Left ventricle myocardium inferior (tissue), 1 donor: ENCODE results near the gene UGT1A7. TPM values are rescaled to one million over a fixed set of nuclear protein-coding genes. Genes with fewer than 3 reads are reported as not detected.
"Not testable (repeated sequence)": the region's sequence is repeated elsewhere in the genome, so short reads cannot be mapped to it uniquely, and the experiment has no call there.

ENCODE experiments used
- DNase-seq: peaks from one replicate; pipeline ENCODE4 v3.0.0-alpha.2; 2020
- H3K27ac ChIP-seq: fragments of 200-600 bp; replicated peaks from 2 replicates; pipeline ENCODE4 v1.8.0; 2021
- H3K27me3 ChIP-seq: fragments of 200-600 bp; 2 replicates; pipeline ENCODE4 v1.8.0; 2021; ENCODE audit warnings: low read depth
- H3K36me3 ChIP-seq: fragments of 200-600 bp; 2 replicates; pipeline ENCODE4 v1.8.0; 2021
- H3K4me1 ChIP-seq: fragments of 200-600 bp; 2 replicates; pipeline ENCODE4 v1.8.0; 2021
- H3K4me3 ChIP-seq: fragments of 200-600 bp; 2 replicates; pipeline ENCODE4 v1.8.0; 2021; ENCODE audit warnings: mild to moderate bottlenecking, moderate library complexity
- H3K9me3 ChIP-seq: fragments of 200-600 bp; replicated peaks from 2 replicates; pipeline ENCODE4 v1.8.0; 2021
- intact Hi-C: fragments of 100-400 bp; cut with micrococcal nuclease; formaldehyde crosslinking; loops from one replicate; pipeline ENCODE4 v1.11.0; 2022
- total RNA-seq: library from RNA; stranded (reverse); fragmentation: NEBNext Ultra II Directional; extraction: Animal tissue kit (Norgen Biotek cat#: 25700); gene quantifications from one replicate; pipeline ENCODE4 v1.2.1, GENCODE V29; 2021
- TF ChIP-seq, protein P1 (sequence below): fragments of 200-600 bp; IDR thresholded peaks from 2 replicates; pipeline ENCODE4 v1.8.0; 2021; ENCODE audit warnings: antibody characterized with exemption, mild to moderate bottlenecking, borderline replicate concordance
- donor health status: DM: no; HTN: yes; CAD: no; lungs with severe emphysema.

Gene UGT1A7
- total RNA-seq, 1 donor from 2014 or later = not detected

DNA sequence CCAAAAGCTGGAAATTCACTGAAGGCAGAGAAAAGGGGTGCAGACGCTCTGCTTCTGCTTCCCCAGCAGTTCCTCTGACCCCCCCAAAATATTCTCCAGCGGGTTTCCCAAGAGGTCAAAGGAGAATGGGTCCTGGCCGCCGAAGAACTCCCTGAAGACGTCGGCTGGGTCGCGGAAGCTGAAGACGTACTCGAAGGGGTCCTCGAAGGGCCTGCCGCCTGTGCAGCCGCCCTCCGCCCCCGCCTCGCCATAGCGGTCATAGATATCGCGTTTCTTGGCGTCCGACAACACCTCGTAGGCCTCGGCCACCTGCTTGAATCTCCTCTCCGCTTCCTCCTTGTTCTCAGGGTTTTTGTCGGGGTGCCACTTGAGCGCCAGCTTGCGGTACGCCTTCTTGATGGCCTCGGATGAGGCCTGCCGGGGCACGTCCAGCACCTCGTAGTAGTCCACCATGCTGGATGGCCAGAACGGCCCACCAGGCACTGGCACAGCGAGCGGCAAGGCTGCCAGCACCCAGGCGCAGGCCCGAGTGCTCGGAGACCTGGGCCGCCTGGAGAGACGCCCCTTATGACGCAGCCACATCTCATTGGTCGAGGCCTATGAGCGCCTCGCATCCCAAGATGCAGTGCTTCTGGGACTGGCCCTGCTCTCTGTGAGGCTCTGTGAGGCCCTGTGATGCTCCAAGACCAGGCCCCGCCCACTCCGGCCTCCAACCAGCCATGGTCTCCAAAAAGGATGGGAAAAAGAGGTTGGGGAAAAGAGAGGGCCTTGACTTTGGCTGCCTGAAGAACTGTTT is 62.0 kb downstream of the UGT1A7 start:
- peaks cover 52% of the 10 kb centered on the region for H3K27me3 ChIP-seq
- no peak for DNase-seq
- intact Hi-C loops = no loop called here

DNA sequence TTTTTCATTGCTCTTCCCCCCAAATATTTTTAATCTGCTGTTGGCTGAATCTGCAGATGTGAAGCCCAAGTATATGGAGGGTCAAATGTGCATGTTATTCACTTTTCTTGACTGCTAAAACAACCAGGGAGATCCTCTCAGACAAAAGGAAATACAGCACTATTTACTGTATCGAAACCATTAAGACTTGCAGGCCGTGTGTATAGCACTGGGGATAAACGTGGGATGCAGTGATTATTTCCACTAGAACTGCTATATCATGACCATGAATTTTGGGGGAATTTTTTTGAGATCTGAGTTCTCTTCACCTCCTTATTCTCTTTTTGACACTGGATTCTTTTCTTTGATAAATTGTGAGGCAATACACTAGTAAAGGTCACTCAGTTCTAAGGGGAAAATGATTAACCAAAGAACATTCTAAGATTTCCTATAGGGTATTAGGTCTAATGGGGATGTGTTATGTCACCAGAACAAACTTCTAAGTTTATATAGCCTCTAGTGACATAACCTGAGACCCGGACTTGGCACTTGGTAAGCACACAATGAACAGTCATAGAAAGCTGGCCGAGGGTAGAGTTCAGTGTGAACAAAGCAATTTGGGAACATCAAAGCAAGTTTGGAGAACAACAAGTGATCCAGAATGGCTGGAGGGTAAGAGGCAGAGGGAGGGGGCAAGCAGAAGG is 63.5 kb downstream of the UGT1A7 start:
- Histone ChIP-seq H3K27ac (no peak overlapping the region), H3K4me1 (no peaks in the 10 kb centered on the region), H3K9me3 (no peaks in the 10 kb centered on the region), H3K4me3 (no peak overlapping the region), H3K27me3 (peaks cover 45% of the 10 kb centered on the region), H3K36me3 (no peaks in the 10 kb centered on the region)
- TF ChIP-seq, protein P1, sequence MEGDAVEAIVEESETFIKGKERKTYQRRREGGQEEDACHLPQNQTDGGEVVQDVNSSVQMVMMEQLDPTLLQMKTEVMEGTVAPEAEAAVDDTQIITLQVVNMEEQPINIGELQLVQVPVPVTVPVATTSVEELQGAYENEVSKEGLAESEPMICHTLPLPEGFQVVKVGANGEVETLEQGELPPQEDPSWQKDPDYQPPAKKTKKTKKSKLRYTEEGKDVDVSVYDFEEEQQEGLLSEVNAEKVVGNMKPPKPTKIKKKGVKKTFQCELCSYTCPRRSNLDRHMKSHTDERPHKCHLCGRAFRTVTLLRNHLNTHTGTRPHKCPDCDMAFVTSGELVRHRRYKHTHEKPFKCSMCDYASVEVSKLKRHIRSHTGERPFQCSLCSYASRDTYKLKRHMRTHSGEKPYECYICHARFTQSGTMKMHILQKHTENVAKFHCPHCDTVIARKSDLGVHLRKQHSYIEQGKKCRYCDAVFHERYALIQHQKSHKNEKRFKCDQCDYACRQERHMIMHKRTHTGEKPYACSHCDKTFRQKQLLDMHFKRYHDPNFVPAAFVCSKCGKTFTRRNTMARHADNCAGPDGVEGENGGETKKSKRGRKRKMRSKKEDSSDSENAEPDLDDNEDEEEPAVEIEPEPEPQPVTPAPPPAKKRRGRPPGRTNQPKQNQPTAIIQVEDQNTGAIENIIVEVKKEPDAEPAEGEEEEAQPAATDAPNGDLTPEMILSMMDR = no peak
- no peak for DNase-seq
- intact Hi-C loops = no loop called here

More for the DNA sequence above, 62.0 kb downstream of the UGT1A7 start:
- no peak overlapping the region for H3K27ac ChIP-seq
- no peaks in the 10 kb centered on the region for H3K4me1 ChIP-seq
- H3K9me3 ChIP-seq = no peaks in the 10 kb centered on the region
- H3K4me3 ChIP-seq = no peak overlapping the region
- TF ChIP-seq, protein P1 = no peak
- no peaks in the 10 kb centered on the region for H3K36me3 ChIP-seq

DNA sequence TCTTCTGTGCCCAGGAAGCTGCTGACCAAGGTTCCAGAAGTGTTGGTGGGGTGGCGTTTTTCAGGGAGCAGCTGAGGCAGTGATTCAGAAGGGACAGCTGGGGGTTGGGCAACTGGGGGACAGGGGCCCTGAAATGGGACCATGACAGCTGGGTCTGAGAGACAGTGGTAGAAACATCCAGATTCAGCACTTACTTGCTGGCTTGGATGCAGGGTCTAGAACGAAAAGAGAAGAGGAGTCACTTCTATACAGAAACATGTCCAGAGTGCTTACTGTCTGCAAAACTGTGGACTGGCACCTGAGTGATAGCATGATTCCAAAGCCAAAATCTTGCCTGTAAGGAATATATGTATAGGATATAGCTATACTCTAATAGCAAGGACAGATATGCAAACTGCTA is 64.1 kb downstream of the UGT1A7 start:
- H3K4me1 ChIP-seq, H3K4me3 ChIP-seq, H3K9me3 ChIP-seq, H3K36me3 ChIP-seq, H3K27ac ChIP-seq, DNase-seq, intact Hi-C loops: not testable (repeated sequence)
- peaks cover 46% of the 10 kb centered on the region for H3K27me3 ChIP-seq

DNA sequence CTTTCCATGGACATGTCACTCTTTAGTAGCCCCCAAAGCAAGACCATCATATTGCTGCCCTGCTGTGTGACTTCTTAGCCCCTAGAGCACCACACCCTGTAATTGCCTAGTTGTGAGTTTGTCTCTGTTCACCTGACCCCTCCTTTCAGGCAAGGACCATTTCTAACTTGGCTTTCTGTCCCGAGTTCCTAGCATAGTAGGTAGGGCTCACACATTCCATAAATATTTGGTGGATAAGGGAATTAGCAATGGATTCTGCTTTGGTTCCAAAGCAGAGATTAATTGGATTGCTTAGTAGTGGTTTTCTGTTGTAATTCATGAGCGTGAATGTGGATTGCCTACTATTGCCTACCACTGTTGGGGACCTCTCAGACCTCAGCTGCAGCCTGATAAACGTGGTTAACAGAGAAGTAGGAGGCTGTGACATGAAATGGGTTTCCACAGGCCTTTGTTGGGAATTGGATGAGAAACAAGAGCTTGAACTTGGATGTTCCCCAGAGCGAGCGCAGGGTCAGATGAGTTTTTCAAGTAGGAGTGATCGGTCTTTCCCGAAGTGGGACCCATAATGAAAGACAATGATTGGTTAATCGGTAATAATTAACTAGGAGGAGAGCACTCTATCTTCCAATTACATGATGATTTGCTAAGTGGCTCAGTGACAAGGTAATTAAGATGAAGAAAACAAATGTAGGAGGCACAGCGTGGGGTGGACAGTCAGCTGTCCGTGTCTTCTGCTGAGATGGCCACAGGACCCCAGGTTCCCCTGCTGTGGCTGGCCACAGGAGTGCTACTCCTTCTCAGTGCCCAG is 65.0 kb downstream of the UGT1A7 start:
- H3K4me1 ChIP-seq = no peaks in the 10 kb centered on the region
- TF ChIP-seq, protein P1 = no peak
- H3K9me3 ChIP-seq = peaks cover 13% of the 10 kb centered on the region
- H3K27ac ChIP-seq = no peak overlapping the region
- DNase-seq = no peak
- peaks cover 45% of the 10 kb centered on the region for H3K27me3 ChIP-seq
- H3K4me3 ChIP-seq = no peak overlapping the region
- H3K36me3 ChIP-seq = no peaks in the 10 kb centered on the region
- intact Hi-C loops = no loop called here

DNA sequence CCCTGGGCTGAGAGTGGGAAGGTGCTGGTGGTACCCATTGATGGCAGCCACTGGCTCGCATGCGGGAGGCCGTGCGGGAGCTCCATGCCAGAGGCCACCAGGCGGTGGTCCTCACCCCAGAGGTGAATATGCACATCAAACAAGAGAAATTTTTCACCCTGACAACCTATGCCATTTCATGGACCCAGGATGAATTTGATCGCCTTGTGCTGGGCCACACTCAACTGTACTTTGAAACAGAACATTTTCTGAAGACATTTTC is 65.5 kb downstream of the UGT1A7 start:
- Histone ChIP-seq H3K4me3 (no peak overlapping the region), H3K4me1 (no peaks in the 10 kb centered on the region), H3K9me3 (peaks cover 13% of the 10 kb centered on the region), H3K27me3 (peaks cover 40% of the 10 kb centered on the region), H3K36me3 (no peaks in the 10 kb centered on the region), H3K27ac (no peak overlapping the region)
- intact Hi-C loops = no loop called here
- TF ChIP-seq, protein P1 = no peak
- DNase-seq = no peak

DNA sequence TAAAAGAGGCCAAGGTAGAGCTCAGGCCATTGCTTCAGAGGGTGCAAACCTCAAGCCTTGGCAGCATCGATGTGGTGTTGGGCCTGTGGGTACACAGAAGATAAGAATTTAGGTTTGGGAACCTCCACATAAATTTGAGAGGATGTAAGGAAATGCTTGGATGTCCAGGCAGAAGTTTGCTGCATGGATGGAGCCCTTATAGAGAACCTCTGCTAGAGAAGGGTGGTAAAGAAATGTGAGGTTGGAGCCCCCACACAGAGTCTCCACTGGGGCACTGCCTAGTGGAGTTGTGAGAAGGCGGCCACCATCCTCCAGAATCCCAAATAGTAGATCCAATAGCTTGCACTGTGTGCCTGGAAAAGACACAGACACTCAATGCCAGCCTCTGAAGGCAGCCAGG is 69.0 kb downstream of the UGT1A7 start:
- not testable (repeated sequence) for H3K36me3 ChIP-seq
- H3K27me3 ChIP-seq = peaks cover 43% of the 10 kb centered on the region

DNA sequence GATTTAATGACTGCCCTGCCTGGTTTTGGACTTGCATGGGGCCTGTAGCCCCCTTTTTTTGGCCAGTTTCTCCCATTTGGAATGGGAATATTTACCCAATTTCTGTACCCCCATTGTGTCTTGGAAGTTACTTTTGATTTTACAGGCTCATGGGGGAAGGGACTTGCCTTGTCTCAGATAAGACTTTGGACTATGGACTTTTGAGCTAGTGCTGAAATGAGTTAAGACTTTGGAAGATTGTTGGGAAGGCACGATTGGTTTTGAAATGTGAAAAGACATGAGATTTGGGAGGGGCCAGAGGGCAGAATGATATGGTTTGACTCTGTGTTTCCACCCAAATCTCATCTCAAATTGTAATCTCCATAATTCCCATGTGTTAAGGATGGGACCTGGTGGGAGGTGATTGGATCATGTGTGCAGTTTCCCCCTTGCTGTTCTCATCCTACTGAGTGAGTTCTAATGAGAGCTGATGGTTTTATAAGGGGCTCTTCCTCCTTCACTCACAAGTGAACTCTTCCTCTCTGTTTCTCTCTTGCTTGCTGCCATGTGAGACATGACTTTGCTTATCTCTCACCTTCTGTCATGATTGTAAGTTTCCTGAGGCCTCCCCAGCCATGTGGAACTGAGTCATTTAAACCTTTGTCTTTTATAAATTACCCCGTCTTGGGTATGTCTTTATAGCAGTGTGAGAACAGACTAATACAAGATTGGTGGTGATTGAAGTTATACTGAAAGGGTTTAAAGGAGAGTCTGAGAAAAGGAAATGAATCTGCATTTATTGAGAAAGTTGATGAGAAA is 69.7 kb downstream of the UGT1A7 start:
- Histone ChIP-seq H3K27me3 (peaks cover 37% of the 10 kb centered on the region), H3K9me3 (peaks cover 13% of the 10 kb centered on the region)
- intact Hi-C loops, H3K4me1 ChIP-seq, H3K27ac ChIP-seq, H3K36me3 ChIP-seq, DNase-seq, H3K4me3 ChIP-seq: not testable (repeated sequence)

More for the DNA sequence above, 69.0 kb downstream of the UGT1A7 start:
- intact Hi-C loops, H3K4me3 ChIP-seq, H3K27ac ChIP-seq, H3K4me1 ChIP-seq, DNase-seq: not testable (repeated sequence)
- peaks cover 13% of the 10 kb centered on the region for H3K9me3 ChIP-seq
